SK-N-MC (cell line): ENCODE data around the gene METTL6.

Experiments
- EZH2 ChIP-seq: fragments of 200-600 bp; sonication (generic); IDR thresholded peaks from one replicate; pipeline ENCODE4 v1.6.1; 2017; ENCODE audit warnings: antibody characterized with exemption
- POLR2AphosphoS5 ChIP-seq: IDR thresholded peaks from 2 replicates; pipeline ENCODE4 v1.6.1; 2012; ENCODE audit warnings: mild to moderate bottlenecking, low read depth, low read length, borderline replicate concordance

DNA sequence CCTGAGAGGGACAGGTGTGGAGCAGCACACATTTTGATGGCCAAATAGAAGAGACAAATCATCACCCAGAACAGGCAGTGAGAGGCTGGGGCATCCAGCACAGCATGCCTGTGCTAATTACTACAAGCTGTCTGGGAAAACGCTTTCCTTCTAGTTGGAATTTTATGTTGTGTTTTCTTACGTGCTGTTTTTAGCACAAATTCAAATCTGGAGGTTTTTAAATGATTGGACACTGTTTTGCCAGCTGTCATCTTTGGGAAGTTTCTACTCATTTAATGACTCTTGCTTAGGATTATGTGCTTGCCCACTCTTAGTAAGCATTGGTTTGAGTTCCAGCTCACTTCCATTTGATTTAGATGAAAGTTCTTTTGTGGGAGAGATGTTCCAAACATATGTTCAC, 43.5 kb upstream of the METTL6 start:
- no peak for TF ChIP-seq POLR2AphosphoS5
- TF ChIP-seq EZH2: no peak
